ENCODE measurements around the gene BEND3. TPM values are rescaled to one million over a fixed set of nuclear protein-coding genes. Genes with fewer than 3 reads are reported as not detected.
"Not testable (repeated sequence)": the region's sequence is repeated elsewhere in the genome, so short reads cannot be mapped to it uniquely, and the experiment has no call there.

Gene BEND3
- total RNA-seq, 1 experiment from 2014 or later = 7.7 TPM

DNA sequence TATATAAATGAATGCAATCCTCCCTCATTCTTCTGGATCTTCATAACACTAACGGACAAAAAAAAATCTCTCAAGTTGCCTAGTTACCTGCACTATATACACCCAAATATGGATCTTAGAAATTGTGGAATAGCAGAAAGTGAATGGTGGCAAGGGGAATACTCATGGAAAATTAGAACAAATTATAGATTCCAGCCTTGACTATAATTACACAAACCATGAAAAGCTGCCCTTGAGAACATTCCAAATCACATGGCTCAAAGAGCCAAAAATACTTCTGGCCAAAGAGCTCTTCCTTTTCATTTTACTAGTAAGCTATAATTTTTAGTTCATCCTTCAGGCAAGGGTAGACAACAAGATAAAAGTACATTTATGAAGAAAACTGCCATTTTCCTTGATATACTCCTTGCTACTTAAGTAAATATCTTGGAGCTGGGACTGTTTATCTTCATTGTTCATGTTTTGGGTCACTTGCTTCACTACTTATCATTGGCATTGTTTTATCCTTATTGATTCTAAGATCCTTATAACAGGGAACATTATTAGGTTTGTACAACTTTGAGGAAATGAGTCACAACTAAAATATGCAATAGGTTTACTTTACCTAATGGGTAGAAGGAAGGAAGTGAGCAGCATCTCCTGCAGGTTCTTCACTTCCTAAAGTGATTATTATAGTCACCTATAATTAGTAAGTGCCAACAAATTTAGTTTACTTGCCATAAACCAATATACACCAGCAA lies 93.7 kb downstream of the BEND3 start:
- Histone ChIP-seq H3K4me1 (ENCODE audit: low read length) (no peaks in the 10 kb centered on the region), H2AFZ (ENCODE audit: low read length) (no peak overlapping the region), H4K20me1 (ENCODE audit: insufficient read depth, low read depth, low read length) (no peaks in the 10 kb centered on the region), H3K36me3 (ENCODE audit: insufficient read depth, low read length) (no peaks in the 10 kb centered on the region), H3K9ac (ENCODE audit: low read length) (no peak overlapping the region), H3K79me2 (ENCODE audit: low read length) (no peaks in the 10 kb centered on the region), H3K4me3 (ENCODE audit: low read length) (no peak overlapping the region), H3K9me2 (replicated peaks; ENCODE audit: insufficient read depth, low read length) (no peaks in the 10 kb centered on the region), H3K9me3 (ENCODE audit: low read length) (no peaks in the 10 kb centered on the region), H3K27ac (ENCODE audit: low read length) (no peak overlapping the region), H3K4me2 (ENCODE audit: low read depth, low read length, poor library complexity, severe bottlenecking) (no peak overlapping the region), H3K27me3 (ENCODE audit: low read length) (no peaks in the 10 kb centered on the region)
- no peak for DNase-seq

GRCh38 chr6:107020239-107020638 lies 95.1 kb downstream of the BEND3 start:
- Histone ChIP-seq H3K4me2 (ENCODE audit: low read depth, low read length, poor library complexity, severe bottlenecking) (no peak overlapping the region), H3K9me3 (ENCODE audit: low read length) (no peaks in the 10 kb centered on the region), H3K9me2 (replicated peaks; ENCODE audit: insufficient read depth, low read length) (no peaks in the 10 kb centered on the region), H3K27me3 (ENCODE audit: low read length) (no peaks in the 10 kb centered on the region), H3K9ac (ENCODE audit: low read length) (no peak overlapping the region), H3K79me2 (ENCODE audit: low read length) (no peaks in the 10 kb centered on the region), H3K27ac (ENCODE audit: low read length) (no peak overlapping the region), H4K20me1 (ENCODE audit: insufficient read depth, low read depth, low read length) (no peaks in the 10 kb centered on the region), H2AFZ (ENCODE audit: low read length) (no peak overlapping the region), H3K36me3 (ENCODE audit: insufficient read depth, low read length) (no peaks in the 10 kb centered on the region), H3K4me3 (ENCODE audit: low read length) (no peak overlapping the region), H3K4me1 (ENCODE audit: low read length) (no peaks in the 10 kb centered on the region)
- no peak for DNase-seq

DNA sequence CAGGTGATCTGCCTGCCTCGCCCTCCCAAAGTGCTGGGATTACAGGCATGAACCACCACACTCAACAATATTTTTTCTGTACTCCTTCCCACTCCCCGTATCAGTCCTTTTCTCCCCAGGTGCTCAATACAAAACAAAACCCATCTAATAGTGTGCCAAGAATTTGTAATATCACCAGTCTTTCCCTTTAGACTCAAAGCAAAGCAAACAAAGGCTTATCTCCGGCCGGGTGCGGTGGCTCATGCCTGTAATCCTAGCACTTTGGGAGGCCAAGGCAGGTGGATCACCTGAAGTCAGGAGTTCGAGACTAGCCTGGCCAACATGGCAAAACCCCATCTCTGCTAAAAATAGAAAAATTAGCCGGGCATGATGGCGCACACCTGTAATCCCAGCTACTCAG lies 95.7 kb downstream of the BEND3 start:
- not testable (repeated sequence) for H3K36me3 ChIP-seq (ENCODE audit: insufficient read depth, low read length); DNase-seq; H2AFZ ChIP-seq (ENCODE audit: low read length); H3K4me1 ChIP-seq (ENCODE audit: low read length); H3K9ac ChIP-seq (ENCODE audit: low read length); H3K27me3 ChIP-seq (ENCODE audit: low read length); H3K9me2 ChIP-seq (replicated peaks; ENCODE audit: insufficient read depth, low read length); H3K27ac ChIP-seq (ENCODE audit: low read length); H3K4me2 ChIP-seq (ENCODE audit: low read depth, low read length, poor library complexity, severe bottlenecking); H3K4me3 ChIP-seq (ENCODE audit: low read length); H4K20me1 ChIP-seq (ENCODE audit: insufficient read depth, low read depth, low read length); H3K9me3 ChIP-seq (ENCODE audit: low read length); H3K79me2 ChIP-seq (ENCODE audit: low read length)

DNA sequence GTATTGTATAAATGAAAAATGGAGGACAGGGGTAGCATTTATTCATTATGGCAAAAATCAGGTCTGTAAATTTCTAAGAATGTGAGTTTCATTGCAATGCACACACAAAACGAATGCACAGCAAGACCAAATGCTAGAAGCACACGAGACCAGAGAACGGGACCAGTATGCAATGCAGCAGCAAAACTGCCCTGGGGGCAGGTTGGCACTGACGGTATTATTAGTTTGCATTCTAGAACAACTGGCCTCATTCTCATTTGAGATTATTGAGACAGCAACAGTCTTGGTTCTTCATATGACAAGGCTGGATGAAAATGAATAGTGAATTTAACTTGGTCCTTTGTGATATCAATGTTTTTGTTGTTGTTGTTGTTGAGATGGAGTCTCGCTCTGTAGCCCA lies 96.3 kb downstream of the BEND3 start:
- Histone ChIP-seq H3K4me2 (ENCODE audit: low read depth, low read length, poor library complexity, severe bottlenecking) (no peak overlapping the region), H3K4me1 (ENCODE audit: low read length) (no peaks in the 10 kb centered on the region), H3K9ac (ENCODE audit: low read length) (no peak overlapping the region), H3K9me3 (ENCODE audit: low read length) (no peaks in the 10 kb centered on the region), H3K36me3 (ENCODE audit: insufficient read depth, low read length) (no peaks in the 10 kb centered on the region), H3K9me2 (replicated peaks; ENCODE audit: insufficient read depth, low read length) (no peaks in the 10 kb centered on the region), H3K27ac (ENCODE audit: low read length) (no peak overlapping the region), H4K20me1 (ENCODE audit: insufficient read depth, low read depth, low read length) (no peaks in the 10 kb centered on the region), H3K79me2 (ENCODE audit: low read length) (no peaks in the 10 kb centered on the region), H3K4me3 (ENCODE audit: low read length) (no peak overlapping the region), H3K27me3 (ENCODE audit: low read length) (no peaks in the 10 kb centered on the region), H2AFZ (ENCODE audit: low read length) (no peak overlapping the region)
- no peak for DNase-seq

Small RNA genes lying within 50 kb of the gene (small RNA-seq; reads per million reads assigned to genes)
- gene RNU6-1299P = not detected

Other genes starting within 250 kb of the BEND3 start
- gene CD24, start 140.8 kb downstream of the BEND3 start, total RNA-seq (2014; rRNA removed; shearing (Covaris generic); ENCODE audit: low replicate concordance) = 604 and 1,213 TPM in 2 replicates
- 12.7 and 25.2 TPM in 2 replicates for gene MTRES1, start 87.3 kb downstream of the BEND3 start, total RNA-seq (2014; rRNA removed; shearing (Covaris generic); ENCODE audit: low replicate concordance)

Data from Karpas-422 (cell line).